ENCODE measurements around the gene ALPL.

ALPL gene

GRCh38 chr1:21577933-21578332 lies 68.7 kb downstream of the ALPL start:
- no peak for TF ChIP-seq CTCF (IDR thresholded peaks at IDR 0.05)
- H3K27ac ChIP-seq, result no peak overlapping the region
- DNase-seq (ENCODE audit: low spot score), result no peak
- no peak overlapping the region for H3K4me3 ChIP-seq

GRCh38 chr1:21579791-21580190 lies 70.6 kb downstream of the ALPL start:
- TF ChIP-seq CTCF (IDR thresholded peaks at IDR 0.05), result no peak
- Histone ChIP-seq H3K27ac (no peak overlapping the region), H3K4me3 (no peak overlapping the region)
- no peak for DNase-seq (ENCODE audit: low spot score)

- no peak for TF ChIP-seq CTCF (IDR thresholded peaks at IDR 0.05)
- H3K27ac ChIP-seq, result no peak overlapping the region
- H3K4me3 ChIP-seq, result no peak overlapping the region
- DNase-seq (ENCODE audit: low spot score), result no peak
These were observed 74.9 kb downstream of the ALPL start for GRCh38 chr1:21584096-21584495.

GRCh38 chr1:21585037-21585436 lies 75.8 kb downstream of the ALPL start:
- DNase-seq (ENCODE audit: low spot score), result no peak
- Histone ChIP-seq H3K27ac (no peak overlapping the region), H3K4me3 (no peak overlapping the region)
- no peak for TF ChIP-seq CTCF (IDR thresholded peaks at IDR 0.05)

- no peak for TF ChIP-seq CTCF (IDR thresholded peaks at IDR 0.05)
- Histone ChIP-seq H3K27ac (no peak overlapping the region), H3K4me3 (no peak overlapping the region)
- no peak for DNase-seq (ENCODE audit: low spot score)
These were observed 77.0 kb downstream of the ALPL start for GRCh38 chr1:21586222-21586621.

- no peak for TF ChIP-seq CTCF (IDR thresholded peaks at IDR 0.05)
- DNase-seq (ENCODE audit: low spot score), result no peak
- no peak overlapping the region for H3K27ac ChIP-seq
- no peak overlapping the region for H3K4me3 ChIP-seq
These were observed 77.8 kb downstream of the ALPL start for GRCh38 chr1:21586846-21587601.

- no peak for DNase-seq (ENCODE audit: low spot score)
- Histone ChIP-seq H3K4me3 (no peak overlapping the region), H3K27ac (no peak overlapping the region)
- TF ChIP-seq CTCF (IDR thresholded peaks at IDR 0.05), result no peak
These were observed 78.4 kb downstream of the ALPL start for GRCh38 chr1:21587602-21587953.
